ENCODE data around the gene PTPRK. TPM values are rescaled to one million over a fixed set of nuclear protein-coding genes. Genes with fewer than 3 reads are reported as not detected.

PTPRK gene
- total and polyA plus RNA-seq, 4 donors, result 12.1 to 61.2 (median 29.1) TPM

DNA sequence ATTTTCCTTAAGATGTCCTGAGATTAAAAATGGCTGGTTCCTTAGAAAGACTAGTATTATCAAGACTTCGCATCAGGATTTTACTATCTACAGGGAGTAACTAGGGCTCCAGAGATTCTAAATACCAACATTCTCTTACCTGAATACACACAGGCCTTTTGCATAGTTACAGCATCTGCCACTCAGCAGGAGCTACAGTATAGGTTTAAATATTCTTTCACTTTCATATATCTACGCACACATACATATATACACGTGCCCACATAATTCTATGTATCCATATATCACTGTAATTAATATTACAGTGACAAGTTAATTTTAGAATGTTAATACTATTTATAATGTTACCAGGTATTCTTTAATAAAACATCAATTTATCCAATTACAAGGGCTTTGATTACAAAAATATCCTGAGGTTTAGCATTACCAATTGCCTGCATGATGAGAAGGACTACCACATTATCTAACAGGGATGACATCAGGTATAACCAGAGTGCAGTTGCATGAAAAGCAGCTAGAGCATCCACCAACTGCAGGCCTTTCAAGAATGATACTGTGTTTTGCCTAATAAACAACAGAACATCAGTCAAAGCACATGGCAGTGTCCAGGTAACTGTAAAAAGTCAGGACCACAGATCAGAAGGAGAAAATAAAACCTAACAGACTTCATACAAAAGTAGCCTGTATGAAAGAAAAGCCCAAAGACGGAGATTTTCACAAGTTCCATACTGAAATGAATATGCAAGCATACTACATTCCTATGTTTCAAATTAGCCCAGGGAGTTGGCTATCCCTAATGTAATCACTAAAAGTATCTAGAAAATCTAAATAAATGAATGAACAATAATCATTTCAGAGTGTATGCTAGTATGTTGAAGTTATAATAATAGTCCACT lies 268.7 kb downstream of the PTPRK start (continued):
- TF ChIP-seq REST (IDR thresholded peaks at IDR 0.05) (no peak), NR2F2 (IDR thresholded peaks at IDR 0.05) (no peak)

DNA sequence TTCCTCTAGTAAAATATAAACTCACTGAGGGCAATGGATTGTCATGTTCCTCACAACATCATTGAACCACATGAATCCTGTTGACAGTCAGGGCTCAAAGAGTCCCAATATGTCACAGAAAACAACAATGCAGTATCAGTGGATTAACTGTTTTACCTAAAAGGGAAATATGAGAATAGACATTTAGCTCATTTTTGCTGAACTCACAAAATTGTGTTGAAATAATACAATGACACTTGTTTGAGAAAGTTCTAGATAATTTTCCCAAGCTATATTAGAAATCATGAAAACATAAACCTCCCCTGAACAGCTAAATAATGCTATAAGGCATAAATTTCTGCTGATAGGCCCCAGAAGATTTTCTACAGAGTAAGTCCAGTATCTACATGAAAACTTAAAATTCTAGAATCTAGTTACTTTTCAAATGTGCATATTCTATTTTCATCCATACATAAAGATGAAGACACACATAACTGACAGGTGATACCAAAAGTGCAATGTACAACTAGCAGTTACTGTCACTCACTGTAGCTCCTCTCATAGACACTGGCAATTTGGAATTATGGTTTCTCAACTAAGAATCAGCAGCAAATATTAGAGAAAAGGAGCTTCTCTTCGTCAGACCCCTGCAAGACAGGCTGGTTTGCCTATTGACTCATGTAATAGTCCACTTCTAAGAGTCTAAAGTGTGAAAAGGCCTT lies 269.9 kb downstream of the PTPRK start:
- Histone ChIP-seq H3K36me3 (ENCODE audit: control insufficient read depth in 4 of 4, insufficient read depth in 3 of 4, low read depth in 1 of 4, low read length in 3 of 4) (no peaks in the 10 kb centered on the region), H3K27ac (ENCODE audit: low read depth in 1 of 2, low read length in 2 of 2) (no peak overlapping the region), H3K9me3 (ENCODE audit: control insufficient read depth in 4 of 4, low read length in 3 of 4) (no peaks in the 10 kb centered on the region), H3K4me3 (ENCODE audit: low read depth in 1 of 3, low read length in 3 of 3) (no peak overlapping the region), H3K27me3 (ENCODE audit: control insufficient read depth in 4 of 4, insufficient read depth in 4 of 4, low read length in 3 of 4) (no peaks in the 10 kb centered on the region), H3K9ac (ENCODE audit: low read depth in 1 of 2, low read length in 2 of 2) (no peak overlapping the region), H3K4me1 (ENCODE audit: control insufficient read depth in 4 of 4, insufficient read depth in 4 of 4, low read length in 3 of 4) (peaks cover 0 to 3% (median 2%) of the 10 kb centered on the region in 4 donors)
- DNase-seq (ENCODE audit: low spot score), result no peak
- 95% methylated on average over 1 of the region's 1 CpG for WGBS
- TF ChIP-seq RAD21 (IDR thresholded peaks at IDR 0.05) (no peak), ZBTB33 (IDR thresholded peaks at IDR 0.05) (no peak), HNF4A (conservative IDR thresholded peaks at IDR 0.05) (no peak), YY1 (IDR thresholded peaks at IDR 0.05) (no peak), REST (IDR thresholded peaks at IDR 0.05) (no peak), FOXA2 (IDR thresholded peaks at IDR 0.05) (no peak), MAX (IDR thresholded peaks at IDR 0.05) (no peak), HNF4G (IDR thresholded peaks at IDR 0.05) (no peak), SP1 (IDR thresholded peaks at IDR 0.05) (no peak), TAF1 (conservative IDR thresholded peaks at IDR 0.05) (no peak), JUND (IDR thresholded peaks at IDR 0.05) (no peak)

All from liver (tissue), 9 donors.